Activated T-cell treated with anti-CD3 and anti-CD28 coated beads for 48 hours (primary cell): ENCODE results near the gene MRPL11.
A peak's percentile ranks its signal among the peaks of the same experiment; 100 is the strongest.

Experiments
- DNase-seq: peaks from one replicate; pipeline ENCODE4 v3.0.0-alpha.2; 2020; ENCODE audit warnings: low read depth

MRPL11 gene

GRCh38 chr11:66388780-66389386 lies 49.8 kb downstream of the MRPL11 start:
- peak; percentile 56 for DNase-seq

GRCh38 chr11:66386171-66387069 lies 52.2 kb downstream of the MRPL11 start:
- DNase-seq: peak; percentile 69
